OCI-LY7 (cell line): ENCODE results near the gene TMC4.

Experiments
- EZH2phosphoT487 ChIP-seq: fragments of 200-600 bp; sonication (generic); IDR thresholded peaks from 2 replicates; pipeline ENCODE4 v1.6.1; 2018; ENCODE audit warnings: low read depth, borderline replicate concordance, mild to moderate bottlenecking, mixed run types, antibody characterized with exemption, low read length, moderate library complexity, mixed read lengths
- TF ChIP-seq, protein P1 (sequence below): fragments of 200-600 bp; sonication (generic); conservative IDR thresholded peaks from 2 replicates; pipeline ENCODE4 v1.5.1; 2014; ENCODE audit warnings: mild to moderate bottlenecking, antibody characterized with exemption, low read length, moderate library complexity, mixed read lengths

DNA sequence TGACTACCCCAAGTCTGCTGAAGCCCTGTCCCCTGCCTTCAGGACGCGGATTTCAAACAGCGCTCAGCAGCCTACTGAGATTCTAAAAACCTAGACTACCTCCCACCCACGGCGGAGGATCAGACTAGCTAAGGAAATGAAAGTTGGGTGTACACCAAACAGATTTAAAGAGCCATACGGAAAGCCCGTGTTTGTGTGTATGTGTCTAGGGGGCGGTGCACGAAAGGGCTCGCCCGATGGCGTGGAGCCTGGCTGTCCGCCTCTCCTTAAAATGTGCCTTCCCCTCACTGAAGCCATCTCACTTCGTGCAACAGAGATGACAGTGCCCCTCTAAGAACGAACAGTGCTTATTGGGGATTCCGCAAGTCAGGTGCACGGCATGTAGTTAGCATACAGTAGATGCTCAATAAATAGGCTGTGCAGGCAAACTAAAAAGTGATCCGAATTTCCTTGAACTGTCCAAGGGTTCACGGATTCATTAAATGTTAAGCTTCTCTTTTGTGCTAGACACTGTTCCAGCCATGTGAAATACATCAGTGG lies 14.1 kb downstream of the TMC4 start:
- TF ChIP-seq, protein P1, sequence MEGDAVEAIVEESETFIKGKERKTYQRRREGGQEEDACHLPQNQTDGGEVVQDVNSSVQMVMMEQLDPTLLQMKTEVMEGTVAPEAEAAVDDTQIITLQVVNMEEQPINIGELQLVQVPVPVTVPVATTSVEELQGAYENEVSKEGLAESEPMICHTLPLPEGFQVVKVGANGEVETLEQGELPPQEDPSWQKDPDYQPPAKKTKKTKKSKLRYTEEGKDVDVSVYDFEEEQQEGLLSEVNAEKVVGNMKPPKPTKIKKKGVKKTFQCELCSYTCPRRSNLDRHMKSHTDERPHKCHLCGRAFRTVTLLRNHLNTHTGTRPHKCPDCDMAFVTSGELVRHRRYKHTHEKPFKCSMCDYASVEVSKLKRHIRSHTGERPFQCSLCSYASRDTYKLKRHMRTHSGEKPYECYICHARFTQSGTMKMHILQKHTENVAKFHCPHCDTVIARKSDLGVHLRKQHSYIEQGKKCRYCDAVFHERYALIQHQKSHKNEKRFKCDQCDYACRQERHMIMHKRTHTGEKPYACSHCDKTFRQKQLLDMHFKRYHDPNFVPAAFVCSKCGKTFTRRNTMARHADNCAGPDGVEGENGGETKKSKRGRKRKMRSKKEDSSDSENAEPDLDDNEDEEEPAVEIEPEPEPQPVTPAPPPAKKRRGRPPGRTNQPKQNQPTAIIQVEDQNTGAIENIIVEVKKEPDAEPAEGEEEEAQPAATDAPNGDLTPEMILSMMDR, result no peak
- TF ChIP-seq EZH2phosphoT487, result no peak
